HT1080 (cell line): ENCODE data around the gene ODF4. TPM values are rescaled to one million over a fixed set of nuclear protein-coding genes. Genes with fewer than 3 reads are reported as not detected.
"Not testable (repeated sequence)": the region's sequence is repeated elsewhere in the genome, so short reads cannot be mapped to it uniquely, and the experiment has no call there.

Experiments used
- DNase-seq: peaks from one replicate; pipeline ENCODE4 v3.0.0-alpha.2; 2015; ENCODE audit warnings: low read depth
- total RNA-seq: library from RNA; depleted of rRNA; stranded (reverse); fragments of >200 nt; shearing (Covaris generic); gene quantifications from 2 replicates; pipeline ENCODE4 v1.2.3, GENCODE V29; 2014

ODF4 gene
- total RNA-seq, 1 experiment from 2014 or later, result not detected

DNA sequence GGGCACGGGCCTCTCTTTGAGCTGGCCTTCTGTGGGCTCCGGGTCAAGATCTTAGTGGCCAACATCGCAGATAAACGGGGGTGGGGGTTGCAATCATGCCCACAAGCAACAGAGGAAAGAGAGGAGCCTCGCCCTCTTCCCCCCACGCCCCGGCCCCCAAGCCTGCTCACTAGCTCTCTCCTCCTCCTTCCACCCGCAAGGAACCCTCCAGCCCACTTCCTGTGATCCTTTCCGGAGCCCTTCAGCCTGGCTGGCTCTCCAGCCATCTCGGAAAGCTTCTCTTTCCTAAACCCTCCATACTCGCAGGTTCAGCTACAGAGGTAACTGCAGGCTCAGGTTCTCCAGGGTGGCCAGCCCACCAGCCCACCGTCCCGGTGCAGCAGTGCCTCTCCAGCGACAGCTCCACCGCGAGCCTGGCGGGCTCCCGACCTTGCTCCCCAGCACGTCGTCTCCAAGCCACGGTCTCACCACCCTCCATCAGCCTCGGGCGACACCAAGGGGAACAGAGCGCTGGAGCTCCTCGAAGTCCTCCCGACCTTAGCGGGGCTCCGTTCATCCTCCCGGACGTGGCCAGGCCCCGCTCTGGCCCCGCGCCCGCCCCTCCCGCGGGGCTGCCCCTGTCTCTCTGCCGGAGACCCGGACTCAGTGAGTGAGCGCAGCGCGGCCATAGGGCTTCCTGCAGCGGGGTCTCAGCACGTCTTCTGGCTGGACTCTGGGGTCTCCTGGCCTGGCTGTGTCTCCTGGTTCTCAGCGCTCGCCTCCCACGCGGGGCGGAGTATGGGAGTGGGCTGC is 12.9 kb upstream of the ODF4 start:
- DNase-seq, result no peak

DNA sequence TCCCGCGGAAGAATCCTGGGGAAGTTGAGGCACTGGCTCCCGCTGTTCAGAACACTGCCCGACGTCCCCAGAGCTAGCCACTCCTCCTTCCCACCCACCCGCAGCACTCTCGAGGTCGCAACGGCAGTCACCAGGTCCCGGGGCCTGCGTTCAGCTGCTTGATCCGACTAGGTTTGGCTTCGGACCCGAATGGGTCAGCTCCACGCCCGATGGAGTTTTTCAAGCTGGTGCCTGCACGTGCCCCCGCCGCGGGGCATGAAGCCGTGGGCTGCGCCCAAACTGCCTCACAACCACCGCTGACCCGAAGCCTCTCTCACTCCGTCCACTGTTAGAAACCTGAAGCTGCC is 12.4 kb upstream of the ODF4 start:
- no peak for DNase-seq

DNA sequence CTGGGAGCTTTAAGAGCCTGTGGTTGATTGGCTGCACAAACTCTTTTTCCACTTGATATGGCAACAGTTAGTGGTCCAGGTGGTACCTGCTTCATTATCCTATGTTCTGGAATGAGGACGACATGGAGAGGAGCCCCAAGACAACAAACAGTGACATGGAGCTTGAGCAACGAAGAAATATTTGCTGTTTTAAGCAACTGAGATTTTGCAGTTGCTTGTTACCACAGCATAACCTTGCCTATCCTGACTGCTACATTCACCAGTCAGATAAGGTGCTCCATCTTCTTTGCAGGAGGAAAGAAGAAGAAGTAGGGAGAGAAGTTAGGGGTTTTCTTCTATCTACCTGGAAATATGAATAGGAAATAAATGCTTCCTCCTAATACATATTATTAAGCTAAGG is 7.5 kb upstream of the ODF4 start:
- no peak for DNase-seq

DNA sequence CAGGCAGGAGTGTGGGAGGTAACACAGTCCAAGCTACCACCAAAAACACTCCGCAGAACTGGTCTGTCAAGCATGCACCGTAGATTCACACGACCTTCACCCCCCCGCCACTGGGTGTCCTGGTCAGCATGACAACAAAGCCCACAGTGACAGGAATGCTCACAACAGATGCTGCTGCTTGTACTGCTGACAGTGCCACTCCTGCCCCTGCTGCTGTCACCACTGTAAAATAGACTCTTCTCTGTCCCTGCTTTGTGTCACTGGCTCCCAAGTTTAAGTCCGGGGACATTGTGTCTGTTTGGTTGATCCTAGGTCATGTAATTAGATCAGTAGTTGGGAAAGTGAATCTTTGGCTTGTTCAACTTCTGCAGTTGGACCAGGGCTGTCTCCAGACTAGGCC is 7.0 kb upstream of the ODF4 start:
- DNase-seq, result no peak

DNA sequence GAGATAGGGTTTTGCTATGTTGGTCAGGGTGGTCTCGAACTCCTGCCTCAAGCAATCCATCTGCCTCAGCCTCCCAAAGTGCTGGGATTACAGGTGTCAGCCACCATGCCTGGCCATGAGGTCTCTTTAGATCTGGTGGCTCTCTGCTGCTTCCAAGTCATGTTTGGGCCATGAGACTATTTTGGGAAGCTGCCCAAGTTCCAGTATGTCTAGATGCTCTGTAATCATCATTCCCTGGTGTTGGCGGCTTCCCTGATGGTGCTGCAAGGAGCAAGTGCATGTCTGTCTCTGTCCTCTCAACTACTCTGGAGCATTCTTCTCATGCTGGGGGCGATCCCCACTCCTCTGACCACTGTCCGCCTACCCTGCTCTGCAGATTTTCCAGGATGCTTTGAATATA is 6.4 kb upstream of the ODF4 start:
- no peak for DNase-seq

DNA sequence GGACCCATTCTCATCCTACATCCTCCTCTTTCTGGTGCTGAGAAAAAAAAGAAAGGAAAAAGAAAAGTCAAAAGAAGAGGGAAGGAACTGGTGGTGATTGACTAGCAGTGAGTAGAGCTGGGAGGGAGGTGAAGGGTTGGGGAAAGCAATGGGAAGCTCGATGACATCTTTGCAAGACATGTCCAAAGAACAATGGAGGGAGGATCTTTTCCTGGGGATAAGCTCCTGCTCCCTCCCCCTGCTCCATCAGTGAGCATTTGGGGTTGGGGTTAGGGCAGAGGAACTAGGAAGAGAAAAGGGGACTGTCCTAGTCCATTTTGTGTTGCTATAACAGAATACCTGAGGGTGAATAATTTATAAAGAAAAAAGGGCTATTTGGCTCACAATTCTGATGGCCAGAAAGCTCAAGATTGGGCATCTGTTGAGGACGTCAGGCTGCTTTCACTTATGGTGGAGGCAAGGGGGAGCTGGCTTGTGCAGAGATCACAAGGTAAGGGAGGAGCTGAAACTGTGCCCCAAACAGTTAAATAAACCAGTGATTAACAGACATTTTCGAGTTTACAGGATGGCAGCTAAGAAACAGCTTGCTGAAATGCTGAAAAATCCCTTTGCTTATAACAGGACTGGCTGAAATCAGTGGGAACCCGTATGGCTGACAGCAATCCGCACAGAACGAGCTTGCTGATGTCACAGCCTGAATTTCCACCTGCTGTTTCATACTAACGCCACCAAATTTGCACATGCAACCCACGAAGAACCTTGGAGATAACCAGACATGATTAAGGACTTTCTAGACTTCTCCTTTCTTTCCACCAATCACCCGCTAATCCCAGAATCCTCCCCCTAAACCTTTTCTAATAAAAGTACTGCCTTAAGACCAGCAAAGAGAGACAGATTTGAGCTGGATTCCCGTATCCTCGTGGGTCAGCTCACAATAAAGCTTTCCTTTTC is 1.6 kb upstream of the ODF4 start:
- no peak for DNase-seq

DNA sequence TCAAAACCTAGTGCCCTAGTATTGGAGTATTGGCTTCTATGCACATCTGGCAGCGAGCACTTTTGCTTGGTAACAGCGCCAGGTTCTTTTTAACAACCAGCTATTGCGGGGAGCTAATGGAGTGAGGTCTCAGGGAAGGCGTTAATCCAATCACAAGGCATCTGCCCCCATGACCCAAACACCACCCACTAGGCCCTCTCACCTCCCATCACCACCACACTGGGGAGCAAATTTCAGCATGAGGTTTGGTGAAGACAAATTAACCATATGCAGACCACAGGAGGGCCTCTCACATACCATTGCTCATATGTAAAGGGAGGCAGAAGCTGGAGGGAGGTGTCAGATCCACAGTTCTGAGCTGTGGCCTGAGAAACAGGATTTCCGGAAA is 893 bp upstream of the ODF4 start:
- no peak for DNase-seq

DNA sequence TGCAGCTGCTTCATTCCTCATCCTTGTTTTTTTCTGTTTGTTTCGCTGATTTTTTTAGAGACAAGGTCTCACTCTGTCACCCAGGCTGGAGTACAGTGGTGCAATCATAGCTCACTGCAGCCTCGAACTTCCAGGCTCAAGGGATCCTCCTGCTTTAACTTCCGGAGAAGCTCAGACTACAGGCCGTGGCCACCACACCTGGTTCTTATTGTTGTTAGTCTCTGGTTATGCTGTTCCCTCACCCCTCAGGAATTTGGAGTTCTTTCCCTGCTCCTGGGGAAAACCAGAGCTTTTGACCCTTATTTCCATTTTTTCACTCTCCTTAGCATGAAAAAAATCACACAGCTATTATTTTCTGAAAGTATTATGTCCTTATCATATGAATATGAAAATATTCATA is 1.8 kb downstream of the ODF4 start:
- no peak for DNase-seq

DNA sequence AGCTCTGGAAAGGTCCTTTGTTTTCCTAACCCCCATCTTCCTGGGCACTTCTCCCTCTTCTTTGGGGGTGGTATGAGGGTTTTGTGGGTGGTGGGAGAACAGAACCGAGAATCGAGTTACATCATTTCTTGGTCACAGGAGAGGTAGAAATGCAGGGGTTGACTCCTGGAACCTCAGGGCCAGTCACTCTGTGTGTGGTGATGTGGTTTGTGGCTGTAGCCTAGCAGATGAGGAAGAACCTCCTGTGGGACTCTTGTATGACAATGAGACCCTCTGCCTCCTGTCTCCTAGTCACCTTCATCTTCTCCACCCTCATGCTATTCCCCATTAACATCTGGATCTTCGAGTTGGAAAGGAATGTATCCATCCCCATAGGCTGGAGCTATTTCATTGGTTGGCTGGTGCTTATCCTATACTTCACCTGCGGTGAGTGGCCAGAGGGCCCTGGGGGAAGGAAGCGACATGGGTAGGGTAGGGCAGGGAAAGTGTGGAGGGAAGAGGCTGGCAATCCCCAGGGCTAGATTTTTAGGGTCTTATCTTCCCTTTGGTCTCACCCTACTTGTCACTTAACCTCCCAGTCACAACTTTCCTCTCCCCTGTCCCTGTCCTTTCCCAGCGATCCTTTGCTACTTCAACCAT is 5.5 kb downstream of the ODF4 start:
- no peak for DNase-seq

DNA sequence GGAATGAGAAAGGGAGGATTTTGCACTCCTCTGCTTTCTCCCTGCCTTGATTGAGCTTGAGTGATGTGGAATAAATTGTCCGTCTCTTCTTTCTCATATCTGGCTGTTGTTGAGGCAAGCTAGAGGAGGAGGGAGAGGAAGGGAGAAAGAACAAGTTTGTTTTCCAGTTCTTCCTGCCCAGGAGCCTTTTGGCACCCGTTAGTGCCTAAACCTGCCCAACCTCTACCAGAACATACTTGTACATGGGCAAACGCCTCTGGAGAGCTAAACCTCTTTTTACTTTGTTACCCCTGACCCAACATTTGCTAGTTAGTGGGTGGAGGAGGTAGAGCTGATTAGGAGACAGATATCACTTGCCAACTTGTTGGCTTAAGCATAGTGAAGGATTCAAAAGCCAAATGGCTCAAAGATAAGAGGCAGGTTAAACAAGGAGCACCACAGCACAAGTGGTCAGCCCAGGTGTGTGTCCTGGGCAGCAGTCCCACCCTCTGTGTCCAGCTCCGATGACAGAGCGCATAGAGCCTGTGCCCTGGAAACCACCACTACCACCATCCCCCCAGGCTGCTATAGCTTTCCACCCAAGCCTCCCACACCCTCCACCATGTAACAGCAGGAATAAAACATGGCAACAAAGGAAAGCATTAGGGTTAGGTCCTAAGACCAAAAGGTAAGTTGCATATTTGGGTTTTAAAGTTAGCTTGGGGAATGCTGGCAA is 6.5 kb downstream of the ODF4 start:
- no peak for DNase-seq

DNA sequence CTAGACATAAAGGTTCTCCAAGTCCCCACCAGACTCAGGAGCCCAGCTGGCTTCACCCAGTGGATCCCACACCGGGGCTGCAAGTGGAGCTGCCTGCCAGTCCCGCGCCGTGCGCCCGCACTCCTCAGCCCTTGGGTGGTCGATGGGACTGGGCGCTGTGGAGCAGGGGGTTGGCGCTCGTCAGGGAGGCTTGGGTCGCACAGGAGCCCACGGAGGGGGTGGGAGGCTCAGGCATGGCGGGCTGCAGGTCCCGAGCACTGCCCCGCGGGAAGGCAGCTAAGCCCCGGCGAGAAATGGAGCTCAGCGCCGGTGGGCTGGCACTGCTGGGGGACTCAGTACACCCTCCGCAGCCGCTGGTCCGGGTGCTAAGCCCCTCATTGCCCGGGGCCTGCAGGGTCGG is 7.4 kb downstream of the ODF4 start:
- not testable (repeated sequence) for DNase-seq

DNA sequence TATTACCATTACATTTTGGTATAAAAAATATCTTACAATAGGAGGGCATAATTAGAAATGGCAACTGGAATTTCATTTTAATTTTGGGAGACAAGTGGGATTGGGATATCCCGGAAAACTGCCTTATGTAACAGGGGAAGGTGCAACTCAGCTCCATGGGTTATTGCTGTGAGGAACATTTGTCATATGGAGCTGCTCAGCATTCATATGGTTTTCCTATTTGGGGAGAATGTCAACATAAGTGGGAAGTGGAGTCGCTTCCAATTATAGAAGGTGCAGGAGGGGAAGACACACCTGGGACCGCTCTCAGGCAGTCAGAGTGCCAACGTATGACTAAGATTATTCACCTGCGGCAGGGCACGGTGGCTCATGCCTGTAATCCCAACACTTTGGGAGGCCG is 10.7 kb downstream of the ODF4 start:
- DNase-seq, result no peak

DNA sequence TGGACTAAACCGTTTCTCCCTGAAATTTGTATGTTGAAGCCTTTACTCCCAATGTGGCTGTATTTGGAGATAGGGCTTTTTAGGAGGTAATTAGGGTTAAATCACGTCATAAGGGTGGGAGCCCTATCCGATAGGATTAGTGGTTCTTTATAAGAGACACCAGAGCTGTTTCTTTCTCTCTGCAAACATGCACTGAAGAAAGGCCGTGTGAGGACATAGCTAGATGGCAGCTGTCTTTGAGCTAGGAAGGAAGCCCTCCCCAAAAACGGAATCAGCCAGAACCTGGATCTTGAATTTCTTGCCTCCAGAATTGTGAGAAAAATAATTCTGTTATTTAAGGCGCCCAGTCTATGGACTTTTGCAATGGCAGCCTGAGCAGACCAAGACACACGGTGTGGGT is 14.1 kb downstream of the ODF4 start:
- DNase-seq, result no peak

DNA sequence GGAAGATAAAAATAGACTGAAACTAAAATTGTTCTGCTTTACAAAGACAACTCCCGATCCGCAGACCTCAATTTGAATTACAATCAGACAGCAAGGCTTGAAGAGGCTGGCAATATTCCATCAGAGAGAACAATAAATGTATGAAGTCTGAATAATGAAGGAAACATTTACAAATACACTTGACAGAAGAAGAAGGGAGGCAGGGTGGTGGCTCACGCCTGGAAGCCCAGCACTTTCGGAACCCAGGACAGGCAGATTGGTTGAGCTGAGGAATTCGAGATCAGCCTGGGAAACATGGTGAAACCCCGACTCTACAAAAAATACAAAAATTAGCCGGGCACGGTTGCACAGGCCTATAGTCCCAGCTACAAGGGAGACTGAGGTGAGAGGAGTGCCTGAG is 14.6 kb downstream of the ODF4 start:
- DNase-seq, result no peak

DNA sequence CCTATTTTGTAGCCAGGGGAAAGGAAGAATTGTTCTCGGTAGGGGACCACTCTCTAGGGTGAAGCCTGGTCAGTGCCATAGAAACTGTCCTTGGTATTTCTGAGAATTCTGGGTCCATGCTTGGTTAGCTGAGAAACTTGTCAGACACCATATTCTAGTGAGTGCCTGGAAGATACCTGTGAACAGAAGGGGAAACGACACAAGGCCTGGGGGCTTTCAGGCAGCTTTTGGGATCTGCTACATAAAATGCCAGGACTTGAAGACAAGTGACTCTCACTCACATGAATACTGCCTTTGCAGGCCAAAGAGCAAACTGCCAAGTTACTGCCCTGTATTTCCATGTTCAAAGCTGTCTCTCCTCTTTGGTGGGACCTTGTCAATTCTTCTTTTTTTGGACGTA is 18.3 kb downstream of the ODF4 start:
- no peak for DNase-seq

DNA sequence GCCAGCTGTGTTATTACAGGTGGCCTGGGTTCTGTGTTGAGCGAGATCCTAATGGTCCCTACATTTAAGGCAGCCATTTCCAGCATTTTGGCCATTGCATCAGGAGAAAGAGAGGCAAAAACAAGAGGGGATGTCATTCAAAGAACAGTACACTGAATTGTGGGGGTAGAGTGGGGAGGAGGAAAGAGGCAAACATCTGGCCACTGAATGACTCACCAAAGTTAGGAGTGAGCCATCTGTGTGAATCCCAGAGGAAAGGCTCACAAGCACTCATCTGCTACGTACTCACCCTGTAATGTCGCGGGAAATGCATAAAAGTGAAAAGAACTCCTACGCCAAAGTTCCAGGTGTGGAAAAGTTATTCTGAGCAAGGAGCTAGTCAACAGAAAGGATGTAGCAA is 20.1 kb downstream of the ODF4 start:
- peak; percentile 83 for DNase-seq

DNA sequence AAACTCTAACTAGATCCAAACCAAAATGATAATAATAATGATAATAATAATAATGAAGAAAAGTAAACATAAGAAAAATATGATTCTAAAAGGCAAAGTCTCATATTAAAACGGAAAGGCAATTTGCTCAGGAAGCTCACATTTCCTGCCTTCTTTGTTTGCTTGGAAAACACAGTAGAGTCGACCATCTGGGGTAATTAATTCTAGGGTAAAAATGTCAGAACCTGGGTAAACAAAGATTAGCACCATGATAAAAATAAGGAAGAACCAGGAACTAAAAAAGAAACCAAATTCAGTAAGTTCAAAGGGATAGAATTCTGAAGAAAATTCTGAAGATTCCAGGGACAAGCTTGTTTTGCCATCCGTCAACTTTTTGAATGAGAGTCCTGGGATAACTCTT is 20.6 kb downstream of the ODF4 start:
- no peak for DNase-seq

DNA sequence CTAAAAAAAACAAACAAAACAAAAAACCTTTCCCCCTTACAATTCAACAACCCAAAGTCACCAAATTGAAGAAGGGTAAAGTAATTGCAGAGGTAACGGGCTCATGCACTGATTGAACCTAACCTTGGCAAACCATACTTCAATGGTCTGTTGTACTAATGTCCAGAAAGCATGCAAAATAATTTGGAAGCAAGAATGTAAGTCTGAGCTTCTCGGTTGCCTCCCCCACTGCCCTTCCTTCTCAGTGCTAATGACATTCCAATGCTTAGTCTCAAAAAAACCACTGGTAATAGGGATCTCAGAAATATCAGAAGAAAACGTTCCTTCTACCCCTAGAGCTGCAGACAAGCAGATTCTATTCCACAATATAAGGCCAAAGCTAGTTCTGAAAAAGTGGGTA is 21.1 kb downstream of the ODF4 start:
- DNase-seq, result no peak

DNA sequence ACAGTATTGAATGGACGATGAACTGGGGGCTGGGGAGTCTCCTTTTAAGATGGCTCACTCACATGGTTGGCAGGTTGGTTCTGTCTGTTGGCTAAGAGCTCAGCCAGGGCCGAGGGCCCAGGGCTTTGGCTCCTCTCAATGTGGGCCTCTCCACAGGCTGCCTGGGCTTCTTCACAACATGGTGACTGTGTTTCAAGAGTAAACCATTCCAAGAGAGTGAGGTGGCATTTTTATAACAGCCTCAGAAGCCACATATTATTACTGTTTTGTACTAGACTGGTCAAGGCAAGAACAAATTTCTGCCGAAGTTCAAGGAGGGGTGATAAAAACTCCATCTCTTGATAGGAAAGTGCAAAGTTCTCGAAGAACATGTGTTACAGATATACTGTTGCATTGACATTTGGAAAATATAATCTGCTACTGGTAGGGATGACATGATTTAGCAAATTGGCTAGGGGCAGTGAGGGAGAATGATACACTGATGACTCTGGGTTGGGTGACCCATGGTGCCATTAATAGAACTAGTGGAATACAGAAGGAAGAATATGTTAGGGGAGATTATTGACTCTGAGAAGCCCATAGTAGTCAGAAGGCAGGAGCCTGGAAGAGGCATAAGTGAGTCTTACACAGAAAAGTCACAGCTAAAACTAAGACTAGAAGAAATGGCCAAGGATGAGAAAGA is 23.2 kb downstream of the ODF4 start:
- DNase-seq, result no peak

DNA sequence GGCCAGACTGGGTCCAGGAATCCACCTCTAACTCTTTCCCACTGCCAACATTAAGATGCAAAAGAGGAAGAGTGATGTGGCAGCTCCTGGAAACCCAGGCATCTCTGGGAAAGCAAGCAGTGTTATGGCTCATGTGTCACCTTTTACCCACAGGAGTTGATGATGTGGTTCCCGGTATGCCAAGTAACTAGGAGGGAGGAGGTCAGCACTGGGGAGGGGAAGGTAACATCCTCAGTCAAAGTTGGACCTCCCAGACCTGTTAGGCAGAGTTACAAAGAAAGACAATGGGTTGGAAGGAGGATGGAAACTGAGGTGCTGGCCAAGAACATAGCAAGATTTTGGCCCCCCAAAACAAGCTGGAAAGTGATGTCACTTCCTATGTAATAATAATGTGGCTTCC is 25.5 kb downstream of the ODF4 start:
- DNase-seq, result peak; percentile 67

DNA sequence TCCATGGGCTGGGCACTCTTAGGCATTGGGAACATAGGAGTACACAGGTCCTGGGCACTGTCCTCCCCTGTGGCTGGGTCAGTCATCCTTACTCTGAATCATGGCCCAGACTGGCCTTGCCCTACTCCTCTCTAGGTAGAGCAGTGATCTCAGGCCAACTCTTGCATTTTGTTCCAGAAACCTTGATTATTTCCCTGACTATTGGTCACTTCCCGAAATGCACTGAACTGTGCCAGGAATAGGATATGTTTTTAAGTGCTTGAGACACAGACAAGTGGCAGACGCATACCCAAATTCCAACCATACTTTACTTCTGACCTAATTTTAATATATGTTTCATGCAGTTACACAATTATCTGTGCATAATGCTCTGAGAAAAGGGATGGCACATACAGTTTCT is 26.6 kb downstream of the ODF4 start:
- peak; percentile 29 for DNase-seq
